ENCODE data around the gene DIAPH1.
A peak's percentile ranks its signal among the peaks of the same experiment; 100 is the strongest.

The DIAPH1 gene

DNA sequence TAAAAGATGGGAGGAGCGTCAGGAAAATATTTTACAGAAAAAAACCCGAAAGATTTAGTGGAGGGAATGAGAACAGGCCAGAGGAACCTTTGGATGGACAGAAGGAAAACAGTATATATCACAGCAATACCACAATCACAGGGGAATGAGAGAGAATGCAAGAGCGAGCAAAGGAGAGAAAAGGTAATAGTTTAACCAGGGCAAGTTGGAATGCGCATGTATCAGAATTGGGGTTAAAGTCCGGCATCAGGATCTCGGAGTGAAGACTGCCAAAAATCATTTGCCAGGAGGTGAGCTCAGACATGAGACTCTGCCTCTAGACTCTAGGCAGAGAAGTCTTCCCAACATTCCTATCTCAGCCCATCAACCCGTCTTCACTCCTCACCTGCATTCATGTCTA, 93.1 kb downstream of the DIAPH1 start:
- DNase-seq (ENCODE audit: low read depth, low spot score), result no peak

DNA sequence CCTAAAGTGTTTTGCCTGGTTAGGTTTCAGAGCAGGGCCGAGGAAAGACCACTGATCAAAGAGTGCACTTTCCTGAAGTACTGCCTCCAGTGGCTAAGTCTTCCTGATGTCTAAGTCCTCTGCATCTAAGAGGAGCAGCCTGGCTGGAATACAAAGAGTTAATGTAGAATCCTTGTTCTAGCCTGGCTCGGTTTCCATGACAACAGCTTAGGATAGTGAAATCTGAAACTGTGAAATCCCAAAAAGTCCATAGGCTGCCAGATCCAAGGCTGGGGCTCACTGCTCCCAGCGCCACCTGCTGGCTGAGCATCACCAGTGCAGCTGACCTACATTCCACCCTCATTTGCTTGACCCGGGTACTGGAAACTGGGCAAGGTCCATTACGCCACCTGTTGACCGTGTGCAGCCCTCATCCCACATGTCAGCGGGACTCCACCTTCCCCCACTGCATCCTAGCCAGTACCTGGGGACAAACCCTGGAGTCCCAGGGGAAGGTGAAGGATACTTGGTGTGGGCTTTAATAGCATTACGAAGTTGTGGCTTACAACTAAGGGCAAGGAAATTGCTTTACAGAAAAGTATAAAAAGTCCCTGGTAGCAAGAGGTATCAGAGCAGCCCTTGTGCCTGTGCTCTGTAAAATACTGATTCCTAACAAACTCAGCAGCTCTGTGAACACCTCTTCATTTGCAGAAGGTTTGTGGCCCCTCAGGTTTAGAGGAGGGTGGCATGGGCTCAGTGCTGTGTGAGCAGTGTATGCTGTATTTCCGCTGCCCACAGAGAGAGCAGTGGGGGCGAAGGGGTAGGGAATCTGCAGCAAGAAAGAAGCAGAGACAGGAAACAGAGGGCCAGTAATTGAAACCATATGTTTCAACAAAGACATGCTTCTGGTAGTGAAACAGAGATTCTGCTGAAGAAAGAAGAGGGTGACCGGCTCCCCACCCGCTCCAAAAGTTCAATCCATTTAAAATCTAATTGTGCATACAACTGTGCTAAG, 93.9 kb downstream of the DIAPH1 start:
- no peak for DNase-seq (ENCODE audit: low read depth, low spot score)
- peak overlapping the region; percentile 45 for H3K27ac ChIP-seq

More for the DNA sequence above, 93.1 kb downstream of the DIAPH1 start:
- peak overlapping the region; percentile 45 for H3K27ac ChIP-seq

DNA sequence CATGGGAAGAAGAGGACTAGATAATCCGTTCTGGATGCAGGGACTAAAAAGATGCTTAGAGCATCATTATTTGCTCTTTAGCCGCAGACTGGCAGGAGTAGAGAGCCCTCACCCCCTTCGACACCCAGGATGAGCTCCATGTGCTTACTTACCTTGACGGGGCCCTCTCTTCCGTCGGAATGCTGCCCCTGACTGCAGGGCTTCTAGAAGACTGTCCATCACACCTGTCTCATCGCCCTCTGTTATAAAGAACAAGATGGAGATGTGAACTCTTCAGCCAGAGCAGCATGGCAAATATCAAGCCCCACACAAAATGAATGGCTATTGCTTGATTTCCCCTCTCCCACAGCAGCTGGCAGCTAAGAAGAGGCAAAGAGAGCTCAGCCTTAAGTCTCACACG, 94.8 kb downstream of the DIAPH1 start:
- no peak for DNase-seq (ENCODE audit: low read depth, low spot score)
- H3K27ac ChIP-seq, result no peak overlapping the region

DNA sequence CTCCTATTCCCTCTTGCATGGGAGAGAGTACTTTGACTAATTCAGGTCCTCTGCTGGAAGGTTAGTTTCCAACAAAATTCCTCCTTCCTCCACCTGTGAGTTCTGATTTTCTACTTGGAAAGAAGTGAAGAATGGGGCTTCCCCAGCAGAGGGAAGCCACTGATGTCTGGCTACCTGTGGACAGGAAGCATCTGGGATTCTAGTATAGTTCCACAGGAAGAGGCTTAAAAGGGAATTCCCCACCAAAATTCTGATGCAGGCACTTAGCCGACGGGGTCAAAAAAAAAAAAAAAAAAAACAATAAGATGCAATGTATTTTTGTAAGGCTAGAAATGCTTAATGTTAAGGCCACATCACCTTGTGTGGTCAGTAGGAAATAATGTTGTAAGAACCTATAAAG, 96.5 kb downstream of the DIAPH1 start:
- peak overlapping the region; percentile 97 for H3K27ac ChIP-seq
- no peak for DNase-seq (ENCODE audit: low read depth, low spot score)

DNA sequence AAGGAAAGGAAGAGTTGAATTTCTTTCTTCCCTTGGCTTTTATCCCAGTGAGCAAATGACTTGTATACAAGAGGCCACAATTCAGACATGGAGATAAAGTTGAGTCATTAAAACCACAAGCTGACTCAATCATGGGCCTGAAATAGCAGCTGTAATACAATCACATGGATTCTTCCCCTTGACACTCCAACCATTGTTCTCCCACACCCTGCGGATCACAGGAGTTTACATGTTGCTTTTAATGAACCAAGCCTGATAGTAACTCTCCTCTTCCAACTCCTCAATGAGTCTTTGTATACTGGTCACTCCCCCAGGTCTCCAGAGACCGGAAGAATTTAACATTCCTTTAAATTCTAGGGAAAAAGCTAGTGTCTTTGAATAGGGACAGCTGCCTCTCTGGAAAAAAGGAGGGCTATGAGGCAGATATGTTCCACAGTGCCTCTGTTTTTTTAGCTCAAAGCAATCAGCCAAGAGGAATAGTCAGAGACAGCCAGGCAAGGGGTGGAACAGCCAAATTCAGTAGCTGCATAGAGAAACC, 97.5 kb downstream of the DIAPH1 start:
- DNase-seq (ENCODE audit: low read depth, low spot score), result peak; percentile 98
- H3K27ac ChIP-seq, result peak overlapping the region; percentile 97

DNA sequence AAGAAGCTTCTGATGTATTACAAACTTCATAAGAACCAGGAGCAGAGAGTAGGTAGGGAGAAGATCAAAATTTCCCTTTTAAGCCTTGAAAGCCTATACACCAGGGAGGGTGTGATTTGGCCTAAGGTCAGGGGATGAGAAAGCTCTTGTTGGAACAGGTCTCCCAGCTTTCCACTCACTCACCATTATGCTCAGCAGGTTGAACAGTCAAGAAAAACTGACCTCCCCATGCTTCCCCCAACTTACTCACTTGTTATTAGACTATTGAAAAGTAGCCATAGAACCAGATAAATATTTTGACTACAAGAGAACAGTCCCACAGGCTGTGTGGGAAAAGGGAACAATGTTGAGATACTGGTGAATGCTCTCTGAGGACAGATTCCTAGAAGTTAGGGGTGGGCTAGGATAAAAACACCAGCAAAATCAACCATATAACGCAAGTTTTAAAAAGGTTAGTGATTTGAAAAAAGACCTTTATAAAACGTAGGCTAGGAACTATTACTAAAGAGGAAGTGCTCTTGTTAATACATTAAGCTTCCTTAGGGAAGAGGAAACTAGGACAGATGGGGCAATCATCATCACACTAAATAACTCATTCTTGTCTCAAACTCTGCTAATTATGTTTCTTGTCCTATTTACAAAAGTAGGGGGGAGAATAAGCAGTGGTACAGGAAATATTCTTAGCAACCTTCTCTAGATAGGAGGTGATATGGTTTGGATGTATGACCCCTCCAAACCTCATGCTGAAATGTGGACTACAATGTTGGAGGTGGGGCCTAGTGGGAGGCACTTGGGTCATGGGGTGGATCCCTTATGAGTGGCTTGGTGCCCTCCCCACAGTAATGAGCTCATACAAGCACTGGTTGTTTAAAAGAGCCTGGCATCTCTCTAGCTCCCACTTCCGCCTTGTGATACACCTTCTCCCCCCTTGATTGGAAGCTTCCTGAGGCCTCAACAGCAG, 98.9 kb downstream of the DIAPH1 start:
- H3K27ac ChIP-seq, result peak overlapping the region; percentile 97
- no peak for DNase-seq (ENCODE audit: low read depth, low spot score)

DNA sequence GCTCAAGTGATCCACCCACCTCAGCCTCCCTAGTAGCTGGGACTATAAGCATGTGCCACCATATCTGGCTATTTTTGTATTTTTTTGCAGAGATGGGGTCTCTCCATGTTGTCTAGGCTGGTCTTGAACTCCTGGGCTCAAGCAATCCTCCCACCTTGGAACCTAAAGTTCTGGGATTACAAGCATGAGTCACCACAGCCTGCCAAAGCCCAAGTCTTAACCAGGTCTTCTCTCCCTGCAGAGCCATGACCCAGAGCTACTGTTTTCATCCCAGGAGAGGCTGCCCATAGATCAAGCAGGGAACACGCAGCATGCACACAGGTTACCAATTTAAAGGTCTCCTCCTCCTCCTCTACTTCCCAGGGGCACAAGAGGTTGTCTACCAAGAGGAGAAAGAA, 100.2 kb downstream of the DIAPH1 start:
- peak overlapping the region; percentile 97 for H3K27ac ChIP-seq
- DNase-seq (ENCODE audit: low read depth, low spot score), result no peak

DNA sequence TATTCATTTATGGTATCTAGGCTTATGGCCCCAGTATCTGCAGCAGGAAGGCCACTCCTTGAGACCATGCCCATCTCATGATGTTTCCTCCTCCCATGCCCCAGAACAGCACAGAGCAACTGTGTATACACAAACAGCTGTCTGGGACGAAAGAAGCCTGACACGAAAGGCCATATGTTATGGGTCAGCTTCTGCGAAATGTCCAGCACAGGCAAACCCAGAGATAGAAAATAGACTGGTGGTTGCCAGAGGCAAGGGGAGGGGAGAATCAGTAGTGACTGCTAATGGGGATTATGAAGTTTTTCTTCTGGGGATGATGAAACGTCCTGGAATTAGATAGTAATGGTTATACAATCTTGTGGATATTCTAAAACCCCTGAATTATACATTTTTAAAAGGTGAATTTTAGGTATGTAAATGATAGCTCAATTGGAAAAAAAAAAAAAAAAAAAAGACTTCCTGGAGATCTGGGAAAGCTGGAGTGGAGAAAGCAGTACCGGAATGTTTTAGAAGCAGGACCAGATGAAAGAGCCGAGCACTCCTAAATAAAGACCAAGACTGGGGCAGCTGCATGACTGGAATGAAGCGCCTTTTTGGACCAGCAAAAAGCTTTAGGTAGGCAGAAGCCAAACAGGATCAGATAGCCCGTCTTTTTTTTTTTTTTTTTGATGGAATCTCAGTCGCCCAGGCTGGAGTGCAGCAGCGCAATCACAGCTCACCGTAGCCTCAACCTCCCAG, 100.8 kb downstream of the DIAPH1 start:
- H3K27ac ChIP-seq, result peak overlapping the region; percentile 97
- no peak for DNase-seq (ENCODE audit: low read depth, low spot score)

DNA sequence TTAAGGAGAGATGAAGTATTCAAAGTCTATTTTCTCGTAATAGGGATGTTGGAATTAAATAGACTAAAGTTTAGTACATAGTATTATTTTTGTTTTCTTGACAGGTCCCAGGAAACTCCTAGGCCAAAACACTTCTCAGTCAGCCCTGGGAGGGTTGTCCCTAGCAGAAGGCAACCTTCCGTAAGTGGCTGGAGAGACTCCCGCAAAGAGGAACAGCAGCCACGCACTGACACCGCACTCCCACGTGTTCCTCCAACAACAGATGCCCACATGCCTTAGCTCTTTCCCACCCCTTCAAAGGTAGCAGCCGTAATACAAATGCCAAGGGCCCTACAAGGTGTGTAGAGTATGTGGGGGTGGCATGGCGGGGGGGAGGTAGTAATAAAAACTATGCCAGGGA, 101.5 kb downstream of the DIAPH1 start:
- DNase-seq (ENCODE audit: low read depth, low spot score), result no peak
- H3K27ac ChIP-seq, result peak overlapping the region; percentile 97

DNA sequence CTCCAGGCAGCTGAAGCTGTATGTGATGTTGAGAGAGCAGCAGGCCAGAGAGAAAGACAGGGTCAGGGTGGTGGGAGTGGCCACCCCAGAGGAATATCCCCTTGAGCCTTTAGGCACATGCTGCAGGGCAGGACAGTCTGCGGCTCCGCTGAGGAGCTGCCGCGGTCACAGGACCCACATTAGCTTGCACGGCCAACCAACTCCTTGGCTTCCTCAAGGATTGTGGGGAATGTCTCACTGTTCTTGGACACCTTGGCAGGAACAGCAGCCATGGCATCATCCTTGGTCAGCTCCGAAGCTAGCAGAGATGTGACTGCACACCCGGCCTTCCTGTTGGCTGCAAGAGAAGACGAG, 102.2 kb downstream of the DIAPH1 start:
- DNase-seq (ENCODE audit: low read depth, low spot score), result no peak
- peak overlapping the region; percentile 97 for H3K27ac ChIP-seq

DNA sequence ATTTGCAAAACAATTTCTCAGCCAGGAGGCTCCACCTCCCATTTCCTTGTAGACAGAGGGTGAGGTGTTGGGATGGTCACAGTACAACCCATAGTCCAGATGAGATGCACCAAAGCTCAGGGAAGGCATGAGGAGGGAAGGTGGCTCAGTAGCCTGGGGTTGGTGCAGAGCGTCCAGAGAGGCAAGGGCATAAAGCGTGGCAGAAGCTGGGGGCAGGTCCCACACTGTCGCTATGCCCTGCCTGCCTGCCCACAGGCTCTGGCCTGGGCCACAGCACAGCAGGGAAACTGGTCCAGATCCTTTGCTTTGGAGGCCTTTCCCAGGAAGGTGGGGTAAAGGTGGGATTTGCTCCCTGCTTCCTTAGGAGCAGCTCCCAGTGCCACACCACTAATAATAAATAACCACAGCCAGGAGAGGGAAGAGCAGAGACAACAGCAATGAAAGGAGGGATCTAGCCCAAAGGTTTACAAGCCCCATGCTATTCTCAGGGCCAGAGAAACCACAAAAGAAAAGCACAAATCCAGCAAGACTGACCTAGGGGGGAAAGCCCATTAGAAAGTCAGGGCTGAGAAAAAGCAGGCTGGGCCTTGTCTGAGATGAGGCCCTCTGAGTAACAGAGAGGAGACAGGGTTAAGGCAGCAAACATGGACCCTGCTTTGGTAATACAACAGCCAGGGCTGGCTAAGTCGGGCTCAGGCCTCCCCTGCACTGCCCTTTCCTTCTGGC, 102.7 kb downstream of the DIAPH1 start:
- no peak for DNase-seq (ENCODE audit: low read depth, low spot score)
- H3K27ac ChIP-seq, result peak overlapping the region; percentile 97

DNA sequence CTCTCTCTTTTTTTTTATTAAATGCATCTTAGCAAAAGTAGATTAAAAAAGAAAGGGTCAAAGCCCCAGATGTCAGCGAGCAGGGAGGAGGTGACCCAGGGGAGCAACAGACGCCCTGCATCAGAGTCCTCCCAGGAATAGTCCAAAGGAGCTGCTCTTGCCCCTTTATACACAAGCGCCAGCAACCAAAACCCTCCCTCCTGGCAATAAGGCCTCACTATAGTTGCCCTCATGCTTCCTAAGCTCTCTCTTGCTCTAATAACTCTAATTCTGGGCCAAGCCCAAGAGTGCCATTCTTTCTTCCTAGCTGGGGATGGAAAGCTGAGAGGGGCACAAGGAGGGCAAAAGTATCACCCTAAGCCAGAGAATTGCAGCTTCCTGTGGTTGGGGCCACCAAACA, 103.7 kb downstream of the DIAPH1 start:
- H3K27ac ChIP-seq, result peak overlapping the region; percentile 97
- DNase-seq (ENCODE audit: low read depth, low spot score), result no peak

DNA sequence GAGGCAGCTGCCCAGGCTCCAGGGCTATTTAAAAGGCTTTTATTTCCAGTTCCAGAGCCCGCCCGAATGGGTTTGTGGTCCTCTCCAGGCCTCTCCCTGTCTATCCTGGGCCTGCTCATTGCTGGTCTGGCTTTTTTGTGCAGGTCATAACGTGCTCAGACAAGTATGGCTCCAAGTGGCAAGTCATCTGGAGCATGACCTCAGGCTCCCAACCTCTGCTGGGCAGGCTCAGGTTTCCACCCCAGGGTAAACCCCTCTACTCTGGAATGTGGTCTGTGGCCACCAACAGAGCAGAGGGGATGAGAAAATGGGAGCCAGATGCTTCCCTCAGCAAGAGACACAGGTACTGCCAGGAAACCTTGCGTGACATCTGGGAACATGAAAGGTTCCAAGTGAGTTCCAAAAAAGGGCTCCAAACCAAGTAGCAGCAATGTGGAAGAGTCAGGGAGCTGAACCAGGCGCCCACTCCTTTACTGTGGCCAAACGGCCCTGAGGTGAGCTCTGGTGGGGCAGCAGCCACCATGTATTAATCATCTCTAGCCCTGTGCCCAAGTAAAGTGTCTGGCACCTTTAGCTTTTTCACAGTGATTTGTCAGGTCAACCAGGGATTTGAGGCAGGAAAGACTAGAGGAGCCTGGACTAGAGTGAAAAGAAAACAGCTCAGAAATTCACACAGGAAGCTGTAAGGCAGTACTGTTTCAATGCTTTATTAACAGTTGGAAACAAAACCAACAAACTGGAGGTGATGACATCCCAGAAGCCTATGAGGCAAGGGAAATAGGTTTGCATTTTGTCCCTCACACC, 104.3 kb downstream of the DIAPH1 start:
- peak overlapping the region; percentile 97 for H3K27ac ChIP-seq
- DNase-seq (ENCODE audit: low read depth, low spot score), result peak; percentile 88

DNA sequence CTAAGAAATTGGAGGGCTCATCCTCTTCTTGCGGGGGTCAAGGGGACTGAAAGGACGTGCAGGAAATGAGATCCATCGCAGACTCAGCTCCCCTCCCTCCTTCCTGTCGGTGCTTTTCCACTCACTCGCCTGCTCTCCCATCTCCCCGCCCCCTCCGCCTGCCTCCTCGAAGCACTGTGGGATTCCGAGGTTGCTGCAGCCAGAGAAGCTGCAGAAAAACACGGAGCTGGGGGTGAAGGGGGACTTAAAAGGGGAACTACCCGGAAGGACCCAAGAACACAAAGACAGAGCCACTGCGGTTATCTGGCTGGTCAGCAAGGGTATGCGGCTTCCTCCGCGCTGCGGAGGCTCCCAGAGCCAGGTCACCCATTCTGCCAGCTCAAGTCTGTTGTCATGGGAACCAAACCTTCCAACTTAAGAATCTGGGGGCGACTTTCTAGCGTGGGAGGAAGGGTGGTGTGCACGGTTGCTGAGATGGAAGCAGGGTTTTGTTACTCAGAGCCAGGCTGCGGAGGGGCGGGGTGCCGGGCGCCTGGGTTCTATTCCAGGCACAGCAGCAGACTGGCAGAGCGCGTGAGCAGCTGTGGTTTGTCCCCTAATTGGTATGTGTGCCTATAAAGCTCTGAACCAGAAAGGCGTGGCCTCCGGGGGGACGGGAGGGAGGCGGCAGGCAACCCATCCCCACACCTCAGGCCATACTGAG, 105.0 kb downstream of the DIAPH1 start:
- H3K27ac ChIP-seq, result peak overlapping the region; percentile 97
- DNase-seq (ENCODE audit: low read depth, low spot score), result no peak

DNA sequence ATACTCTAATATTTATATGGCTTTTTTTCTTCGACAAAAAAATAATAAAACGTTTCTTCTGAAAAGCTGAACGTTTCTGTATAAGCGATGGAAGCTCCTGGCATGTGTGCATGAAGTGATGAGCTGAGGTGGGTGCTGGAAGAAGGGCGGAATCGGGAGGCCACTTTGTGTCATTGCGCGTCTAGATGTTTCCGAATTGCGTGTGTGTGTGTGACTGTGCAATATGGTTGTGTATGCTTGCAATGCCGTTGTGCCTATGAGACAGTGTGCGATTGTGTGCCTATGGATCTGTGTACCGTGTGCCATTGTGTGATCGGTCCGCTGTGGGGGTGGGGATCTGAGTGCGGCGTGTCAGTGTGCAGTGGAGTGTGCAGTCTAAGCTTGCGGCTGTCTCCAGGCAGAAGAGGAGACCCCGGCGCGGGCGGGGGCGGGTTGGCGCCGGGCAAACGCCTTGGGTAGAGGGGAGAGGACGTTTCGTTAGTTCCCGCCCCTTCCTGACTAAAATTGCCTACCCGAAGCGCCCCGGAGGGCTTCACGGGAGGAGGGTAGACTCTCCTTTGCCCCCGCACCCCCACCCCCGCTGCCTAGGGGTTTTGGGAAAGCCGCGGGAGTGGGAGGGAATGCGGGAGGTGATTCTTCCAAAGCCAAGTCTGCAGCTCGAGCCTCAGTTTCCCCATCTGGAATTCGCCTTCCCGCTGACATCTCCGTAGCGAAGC, 105.7 kb downstream of the DIAPH1 start:
- H3K27ac ChIP-seq, result peak overlapping the region; percentile 97
- DNase-seq (ENCODE audit: low read depth, low spot score), result no peak

DNA sequence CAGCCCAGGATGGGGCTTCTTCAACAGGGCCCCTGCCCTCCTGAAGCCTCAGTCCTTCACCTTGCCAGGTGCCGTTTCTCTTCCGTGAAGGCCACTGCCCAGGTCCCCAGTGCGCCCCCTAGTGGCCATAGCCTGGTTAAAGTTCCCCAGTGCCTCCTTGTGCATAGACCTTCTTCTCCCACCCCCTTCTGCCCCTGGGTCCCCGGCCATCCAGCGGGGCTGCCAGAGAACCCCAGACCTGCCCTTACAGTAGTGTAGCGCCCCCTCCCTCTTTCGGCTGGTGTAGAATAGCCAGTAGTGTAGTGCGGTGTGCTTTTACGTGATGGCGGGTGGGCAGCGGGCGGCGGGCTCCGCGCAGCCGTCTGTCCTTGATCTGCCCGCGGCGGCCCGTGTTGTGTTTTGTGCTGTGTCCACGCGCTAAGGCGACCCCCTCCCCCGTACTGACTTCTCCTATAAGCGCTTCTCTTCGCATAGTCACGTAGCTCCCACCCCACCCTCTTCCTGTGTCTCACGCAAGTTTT, 106.3 kb downstream of the DIAPH1 start:
- DNase-seq (ENCODE audit: low read depth, low spot score), result no peak
- H3K27ac ChIP-seq, result peak overlapping the region; percentile 97

DNA sequence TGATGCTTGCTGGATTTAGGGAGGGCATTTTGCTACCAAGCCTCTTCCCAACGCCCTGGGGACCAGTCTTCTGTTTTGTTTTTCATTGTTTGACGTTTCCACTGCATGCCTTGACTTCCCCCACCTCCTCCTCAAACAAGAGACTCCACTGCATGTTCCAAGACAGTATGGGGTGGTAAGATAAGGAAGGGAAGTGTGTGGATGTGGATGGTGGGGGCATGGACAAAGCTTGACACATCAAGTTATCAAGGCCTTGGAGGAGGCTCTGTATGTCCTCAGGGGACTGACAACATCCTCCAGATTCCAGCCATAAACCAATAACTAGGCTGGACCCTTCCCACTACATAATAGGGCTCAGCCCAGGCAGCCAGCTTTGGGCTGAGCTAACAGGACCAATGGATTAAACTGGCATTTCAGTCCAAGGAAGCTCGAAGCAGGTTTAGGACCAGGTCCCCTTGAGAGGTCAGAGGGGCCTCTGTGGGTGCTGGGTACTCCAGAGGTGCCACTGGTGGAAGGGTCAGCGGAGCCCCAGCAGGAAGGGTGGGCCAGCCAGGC, 107.0 kb downstream of the DIAPH1 start:
- H3K27ac ChIP-seq, result peak overlapping the region; percentile 97
- DNase-seq (ENCODE audit: low read depth, low spot score), result no peak
